Gastrocnemius medialis (tissue), 4 donors: ENCODE measurements around the gene CEP170B.
"Not testable (repeated sequence)": the region's sequence is repeated elsewhere in the genome, so short reads cannot be mapped to it uniquely, and the experiment has no call there.

Experiments
- CTCF ChIP-seq, 5 experiments: fragments of 450-650 bp in 3 of 5; fragments of 200-600 bp in 2 of 5; sonication (generic) in 2 of 5; IDR thresholded peaks in 4 of 5; conservative IDR thresholded peaks in 1 of 5; 1 replicate in 4 of 5; 2 replicates in 1 of 5; pipeline ENCODE4 v1.5.1; 2016 to 2019; ENCODE audit warnings: antibody characterized with exemption in 5 of 5, mild to moderate bottlenecking in 3 of 5, moderate library complexity in 3 of 5
- POLR2A ChIP-seq, 2 donors: fragments of 450-650 bp; IDR thresholded peaks; one replicate each; pipeline ENCODE4 v1.6.1; 2017; ENCODE audit warnings: antibody characterized with exemption in 2 of 2, mild to moderate bottlenecking in 2 of 2, moderate library complexity in 2 of 2

GRCh38 chr14:104944436-104945205 is 79.6 kb downstream of the CEP170B start:
- not testable (repeated sequence) for TF ChIP-seq POLR2A (IDR thresholded peaks at IDR 0.05); CTCF (IDR thresholded peaks at IDR 0.05 in 4 of 5, conservative IDR thresholded peaks at IDR 0.05 in 1 of 5)
